ENCODE measurements around the gene SLC46A3. TPM values are rescaled to one million over a fixed set of nuclear protein-coding genes. Genes with fewer than 3 reads are reported as not detected.

The SLC46A3 gene
- total and polyA plus RNA-seq, 2 experiments from 2014 or later, result 0.16 to 0.28 TPM

DNA sequence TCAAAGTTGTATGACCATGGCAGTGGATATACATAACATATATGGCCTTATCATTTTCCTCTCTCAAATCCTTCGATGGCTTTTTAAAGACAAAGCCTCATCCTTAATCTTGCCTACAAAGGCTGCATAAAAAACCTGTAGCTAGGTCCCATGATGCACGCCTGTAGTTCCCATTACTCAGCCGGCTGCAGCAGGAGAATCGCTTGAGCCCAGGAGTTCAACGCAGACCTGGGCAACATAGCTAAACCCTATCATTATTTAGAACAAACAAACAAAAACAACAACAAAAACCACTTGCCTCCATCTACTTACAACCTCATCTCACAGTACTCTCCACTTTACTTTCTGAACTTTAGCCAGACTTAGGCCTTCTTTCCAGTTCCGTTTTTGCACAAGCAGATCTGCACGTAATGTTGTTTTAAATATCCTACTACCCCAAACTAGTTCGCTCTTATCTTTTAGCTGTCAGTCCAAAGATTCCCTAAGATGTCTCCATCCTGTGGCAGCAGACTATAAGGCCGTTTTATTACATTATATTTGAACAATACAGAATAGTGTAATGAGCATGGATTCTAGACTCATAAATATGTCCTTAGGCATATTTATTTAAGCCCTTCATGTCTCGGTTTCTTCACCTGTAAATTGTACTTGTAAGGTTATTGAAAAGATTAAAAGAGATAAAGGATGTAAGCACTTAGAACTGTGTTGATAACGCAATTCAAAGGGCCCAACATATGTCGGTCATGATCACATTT is 60.8 kb downstream of the SLC46A3 start:
- peaks cover 29% of the 10 kb centered on the region for H3K4me1 Mint-ChIP-seq

DNA sequence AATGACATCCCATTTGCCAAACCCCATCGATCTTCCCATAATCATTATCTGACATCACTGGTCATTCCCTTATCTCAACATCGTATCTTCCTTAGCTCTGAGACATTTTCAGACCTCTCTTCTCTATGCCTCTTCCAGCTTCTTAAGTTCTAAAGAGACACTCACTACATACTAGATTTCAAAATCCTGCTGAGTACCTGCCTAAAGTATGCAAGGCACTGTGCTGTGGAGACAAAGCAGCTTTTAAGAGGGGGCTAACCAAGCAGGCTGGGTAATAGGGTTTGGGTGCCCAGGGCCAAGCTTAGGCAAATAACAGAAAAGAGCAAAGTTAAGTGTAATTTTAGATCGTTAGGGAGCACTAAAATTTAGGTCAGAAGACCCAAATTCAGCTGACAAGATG is 63.2 kb downstream of the SLC46A3 start:
- H3K4me1 Mint-ChIP-seq, result peaks cover 29% of the 10 kb centered on the region
- H3K4me2 ChIP-seq, result no peak overlapping the region
- H3K4me3 Mint-ChIP-seq, result no peak overlapping the region
- TF ChIP-seq, protein P1, sequence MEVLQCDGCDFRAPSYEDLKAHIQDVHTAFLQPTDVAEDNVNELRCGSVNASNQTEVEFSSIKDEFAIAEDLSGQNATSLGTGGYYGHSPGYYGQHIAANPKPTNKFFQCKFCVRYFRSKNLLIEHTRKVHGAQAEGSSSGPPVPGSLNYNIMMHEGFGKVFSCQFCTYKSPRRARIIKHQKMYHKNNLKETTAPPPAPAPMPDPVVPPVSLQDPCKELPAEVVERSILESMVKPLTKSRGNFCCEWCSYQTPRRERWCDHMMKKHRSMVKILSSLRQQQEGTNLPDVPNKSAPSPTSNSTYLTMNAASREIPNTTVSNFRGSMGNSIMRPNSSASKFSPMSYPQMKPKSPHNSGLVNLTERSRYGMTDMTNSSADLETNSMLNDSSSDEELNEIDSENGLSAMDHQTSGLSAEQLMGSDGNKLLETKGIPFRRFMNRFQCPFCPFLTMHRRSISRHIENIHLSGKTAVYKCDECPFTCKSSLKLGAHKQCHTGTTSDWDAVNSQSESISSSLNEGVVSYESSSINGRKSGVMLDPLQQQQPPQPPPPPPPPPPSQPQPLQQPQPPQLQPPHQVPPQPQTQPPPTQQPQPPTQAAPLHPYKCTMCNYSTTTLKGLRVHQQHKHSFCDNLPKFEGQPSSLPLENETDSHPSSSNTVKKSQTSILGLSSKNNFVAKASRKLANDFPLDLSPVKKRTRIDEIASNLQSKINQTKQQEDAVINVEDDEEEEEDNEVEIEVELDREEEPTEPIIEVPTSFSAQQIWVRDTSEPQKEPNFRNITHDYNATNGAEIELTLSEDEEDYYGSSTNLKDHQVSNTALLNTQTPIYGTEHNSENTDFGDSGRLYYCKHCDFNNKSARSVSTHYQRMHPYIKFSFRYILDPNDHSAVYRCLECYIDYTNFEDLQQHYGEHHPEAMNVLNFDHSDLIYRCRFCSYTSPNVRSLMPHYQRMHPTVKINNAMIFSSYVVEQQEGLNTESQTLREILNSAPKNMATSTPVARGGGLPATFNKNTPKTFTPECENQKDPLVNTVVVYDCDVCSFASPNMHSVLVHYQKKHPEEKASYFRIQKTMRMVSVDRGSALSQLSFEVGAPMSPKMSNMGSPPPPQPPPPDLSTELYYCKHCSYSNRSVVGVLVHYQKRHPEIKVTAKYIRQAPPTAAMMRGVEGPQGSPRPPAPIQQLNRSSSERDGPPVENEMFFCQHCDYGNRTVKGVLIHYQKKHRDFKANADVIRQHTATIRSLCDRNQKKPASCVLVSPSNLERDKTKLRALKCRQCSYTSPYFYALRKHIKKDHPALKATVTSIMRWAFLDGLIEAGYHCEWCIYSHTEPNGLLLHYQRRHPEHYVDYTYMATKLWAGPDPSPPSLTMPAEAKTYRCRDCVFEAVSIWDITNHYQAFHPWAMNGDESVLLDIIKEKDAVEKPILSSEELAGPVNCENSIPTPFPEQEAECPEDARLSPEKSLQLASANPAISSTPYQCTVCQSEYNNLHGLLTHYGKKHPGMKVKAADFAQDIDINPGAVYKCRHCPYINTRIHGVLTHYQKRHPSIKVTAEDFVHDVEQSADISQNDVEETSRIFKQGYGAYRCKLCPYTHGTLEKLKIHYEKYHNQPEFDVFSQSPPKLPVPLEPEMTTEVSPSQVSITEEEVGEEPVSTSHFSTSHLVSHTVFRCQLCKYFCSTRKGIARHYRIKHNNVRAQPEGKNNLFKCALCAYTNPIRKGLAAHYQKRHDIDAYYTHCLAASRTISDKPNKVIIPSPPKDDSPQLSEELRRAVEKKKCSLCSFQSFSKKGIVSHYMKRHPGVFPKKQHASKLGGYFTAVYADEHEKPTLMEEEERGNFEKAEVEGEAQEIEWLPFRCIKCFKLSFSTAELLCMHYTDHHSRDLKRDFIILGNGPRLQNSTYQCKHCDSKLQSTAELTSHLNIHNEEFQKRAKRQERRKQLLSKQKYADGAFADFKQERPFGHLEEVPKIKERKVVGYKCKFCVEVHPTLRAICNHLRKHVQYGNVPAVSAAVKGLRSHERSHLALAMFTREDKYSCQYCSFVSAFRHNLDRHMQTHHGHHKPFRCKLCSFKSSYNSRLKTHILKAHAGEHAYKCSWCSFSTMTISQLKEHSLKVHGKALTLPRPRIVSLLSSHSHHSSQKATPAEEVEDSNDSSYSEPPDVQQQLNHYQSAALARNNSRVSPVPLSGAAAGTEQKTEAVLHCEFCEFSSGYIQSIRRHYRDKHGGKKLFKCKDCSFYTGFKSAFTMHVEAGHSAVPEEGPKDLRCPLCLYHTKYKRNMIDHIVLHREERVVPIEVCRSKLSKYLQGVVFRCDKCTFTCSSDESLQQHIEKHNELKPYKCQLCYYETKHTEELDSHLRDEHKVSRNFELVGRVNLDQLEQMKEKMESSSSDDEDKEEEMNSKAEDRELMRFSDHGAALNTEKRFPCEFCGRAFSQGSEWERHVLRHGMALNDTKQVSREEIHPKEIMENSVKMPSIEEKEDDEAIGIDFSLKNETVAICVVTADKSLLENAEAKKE (CRISPR knock-in tag; IDR thresholded peaks at IDR 0.05), result no peak
- TF ChIP-seq JUNB (IDR thresholded peaks at IDR 0.05; ENCODE audit: unreplicated experiment) (no peak), STAT1 (IDR thresholded peaks at IDR 0.05; ENCODE audit: unreplicated experiment) (no peak), POLR2AphosphoS5 (IDR thresholded peaks at IDR 0.05; ENCODE audit: low read depth) (no peak)
- TF ChIP-seq, protein P2, sequence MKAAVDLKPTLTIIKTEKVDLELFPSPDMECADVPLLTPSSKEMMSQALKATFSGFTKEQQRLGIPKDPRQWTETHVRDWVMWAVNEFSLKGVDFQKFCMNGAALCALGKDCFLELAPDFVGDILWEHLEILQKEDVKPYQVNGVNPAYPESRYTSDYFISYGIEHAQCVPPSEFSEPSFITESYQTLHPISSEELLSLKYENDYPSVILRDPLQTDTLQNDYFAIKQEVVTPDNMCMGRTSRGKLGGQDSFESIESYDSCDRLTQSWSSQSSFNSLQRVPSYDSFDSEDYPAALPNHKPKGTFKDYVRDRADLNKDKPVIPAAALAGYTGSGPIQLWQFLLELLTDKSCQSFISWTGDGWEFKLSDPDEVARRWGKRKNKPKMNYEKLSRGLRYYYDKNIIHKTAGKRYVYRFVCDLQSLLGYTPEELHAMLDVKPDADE (IDR thresholded peaks at IDR 0.05), result no peak
- TF ChIP-seq, protein P3, sequence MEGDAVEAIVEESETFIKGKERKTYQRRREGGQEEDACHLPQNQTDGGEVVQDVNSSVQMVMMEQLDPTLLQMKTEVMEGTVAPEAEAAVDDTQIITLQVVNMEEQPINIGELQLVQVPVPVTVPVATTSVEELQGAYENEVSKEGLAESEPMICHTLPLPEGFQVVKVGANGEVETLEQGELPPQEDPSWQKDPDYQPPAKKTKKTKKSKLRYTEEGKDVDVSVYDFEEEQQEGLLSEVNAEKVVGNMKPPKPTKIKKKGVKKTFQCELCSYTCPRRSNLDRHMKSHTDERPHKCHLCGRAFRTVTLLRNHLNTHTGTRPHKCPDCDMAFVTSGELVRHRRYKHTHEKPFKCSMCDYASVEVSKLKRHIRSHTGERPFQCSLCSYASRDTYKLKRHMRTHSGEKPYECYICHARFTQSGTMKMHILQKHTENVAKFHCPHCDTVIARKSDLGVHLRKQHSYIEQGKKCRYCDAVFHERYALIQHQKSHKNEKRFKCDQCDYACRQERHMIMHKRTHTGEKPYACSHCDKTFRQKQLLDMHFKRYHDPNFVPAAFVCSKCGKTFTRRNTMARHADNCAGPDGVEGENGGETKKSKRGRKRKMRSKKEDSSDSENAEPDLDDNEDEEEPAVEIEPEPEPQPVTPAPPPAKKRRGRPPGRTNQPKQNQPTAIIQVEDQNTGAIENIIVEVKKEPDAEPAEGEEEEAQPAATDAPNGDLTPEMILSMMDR (conservative IDR thresholded peaks at IDR 0.05; ENCODE audit: low read depth in 2 of 2), result no peak

More for the DNA sequence above, 60.8 kb downstream of the SLC46A3 start:
- Mint-ChIP-seq H3K27ac (peak overlapping the region; percentile 86), H3K27me3 (ENCODE audit: insufficient read depth, low read depth, poor library complexity) (peaks cover 3% of the 10 kb centered on the region), H3K9me3 (no peaks in the 10 kb centered on the region), H3K36me3 (ENCODE audit: low read depth) (peaks cover 22% of the 10 kb centered on the region), H3K4me3 (peak overlapping the region; percentile 96)
- TF ChIP-seq ZNF331 (CRISPR knock-in tag; IDR thresholded peaks at IDR 0.05; ENCODE audit: low read depth), result no peak
- TF ChIP-seq, protein P3 (conservative IDR thresholded peaks at IDR 0.05; ENCODE audit: low read depth in 2 of 2), result 0 out of 4 replicates have a peak, but pooled peaks of 1 of the 2 experiments have one; percentile 19
- no peak for ATAC-seq
- Histone ChIP-seq H3K27me3 (ENCODE audit: insufficient read depth) (no peaks in the 10 kb centered on the region), H3K4me1 (ENCODE audit: insufficient read depth) (peaks cover 18% of the 10 kb centered on the region), H2AFZ (no peak overlapping the region), H3K79me2 (replicated peaks; ENCODE audit: insufficient read depth) (peaks cover 81% of the 10 kb centered on the region), H4K20me1 (replicated peaks; ENCODE audit: insufficient read depth) (peaks cover 21% of the 10 kb centered on the region), H3K4me3 (peak overlapping the region; percentile 92), H3K4me2 (peak overlapping the region; percentile 94), H3K27ac (ENCODE audit: low read depth) (no peak overlapping the region; the same call in 1 of the 2 replicates), H3K9me2 (ENCODE audit: insufficient read depth) (no peaks in the 10 kb centered on the region), H3F3A (replicated peaks; ENCODE audit: low read depth) (no peaks in the 10 kb centered on the region), H3K36me3 (ENCODE audit: insufficient read depth) (peaks cover 12% of the 10 kb centered on the region; the same call in 1 of the 2 replicates)
- DNase-seq (ENCODE audit: low spot score), result no peak

More for the DNA sequence above, 63.2 kb downstream of the SLC46A3 start:
- Mint-ChIP-seq H3K9me3 (no peaks in the 10 kb centered on the region), H3K27me3 (ENCODE audit: insufficient read depth, low read depth, poor library complexity) (peaks cover 4% of the 10 kb centered on the region), H3K36me3 (ENCODE audit: low read depth) (peaks cover 3% of the 10 kb centered on the region; the same call in 1 of the 3 replicates), H3K27ac (peak overlapping the region; percentile 20; the same call in 1 of the 2 replicates)
- Histone ChIP-seq H2AFZ (no peak overlapping the region), H3K27ac (ENCODE audit: low read depth) (no peak overlapping the region; the same call in 1 of the 2 replicates), H3K4me1 (ENCODE audit: insufficient read depth) (peaks cover 18% of the 10 kb centered on the region), H3K36me3 (ENCODE audit: insufficient read depth) (no peaks in the 10 kb centered on the region), H3K27me3 (ENCODE audit: insufficient read depth) (no peaks in the 10 kb centered on the region), H3K79me2 (replicated peaks; ENCODE audit: insufficient read depth) (peaks cover 57% of the 10 kb centered on the region), H3K4me3 (no peak overlapping the region), H3F3A (replicated peaks; ENCODE audit: low read depth) (no peaks in the 10 kb centered on the region), H3K9me2 (ENCODE audit: insufficient read depth) (no peaks in the 10 kb centered on the region), H4K20me1 (replicated peaks; ENCODE audit: insufficient read depth) (peaks cover 11% of the 10 kb centered on the region)
- no peak for ATAC-seq
- no peak for DNase-seq (ENCODE audit: low spot score)

Measured in GM23338 (cell line).